GM18502 (cell line): ENCODE data around the gene IGF1R.
"Not testable (repeated sequence)": the region's sequence is repeated elsewhere in the genome, so short reads cannot be mapped to it uniquely, and the experiment has no call there.

Source experiments
- ATAC-seq: cut with Tn5 transposase; IDR thresholded peaks from one replicate; pipeline ENCODE4 v1.9.1; 2021; ENCODE audit warnings: mild to moderate bottlenecking; ENCODE audit not compliant: unreplicated experiment, poor library complexity

IGF1R gene

GRCh38 chr15:98647774-98648653, at the start of gene IGF1R:
TSS of gene IGF1R (plus strand) at chr15:98648539. CDS start at chr15:98649582, 1,043 bp downstream.
- peak; percentile 74 for ATAC-seq

GRCh38 chr15:98599909-98600691, 48.2 kb upstream of the IGF1R start:
- peak; percentile 88 for ATAC-seq

GRCh38 chr15:98604983-98605382, 43.4 kb upstream of the IGF1R start:
- no peak for ATAC-seq

DNA sequence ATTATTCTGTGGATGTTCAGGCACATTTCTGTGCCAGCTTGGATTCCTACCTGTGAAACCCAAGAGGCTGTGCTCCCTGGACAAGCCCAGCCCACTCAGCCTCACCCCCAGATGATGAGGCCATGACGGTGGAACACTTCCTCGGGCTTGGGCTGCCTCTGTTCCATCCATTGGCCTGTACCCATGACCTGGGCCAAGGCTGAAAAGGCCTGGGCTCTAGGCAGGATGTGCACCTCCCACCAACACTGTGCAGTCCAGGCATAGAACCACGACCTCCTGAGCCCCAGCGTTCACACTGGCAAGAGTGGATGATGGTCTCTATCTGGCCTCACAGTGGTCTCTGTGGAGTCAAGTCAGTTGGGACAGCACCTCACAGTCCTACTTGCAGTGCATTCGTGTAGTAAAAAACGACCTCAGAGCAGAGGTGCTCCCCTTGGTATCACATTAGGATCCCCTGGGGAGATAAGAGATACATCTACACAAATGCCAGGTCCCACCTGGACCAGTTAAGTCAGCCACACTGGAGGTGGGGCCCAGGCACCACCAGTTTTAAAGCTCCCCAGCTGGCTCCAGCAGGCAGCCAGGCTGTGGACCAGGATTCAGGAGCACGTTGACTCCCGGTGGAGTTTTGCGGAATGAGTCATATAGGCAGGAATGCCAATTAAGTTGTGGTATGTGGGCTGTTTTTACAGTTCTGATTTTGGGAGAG, 39.0 kb upstream of the IGF1R start:
- ATAC-seq: no peak

- ATAC-seq: no peak
Measured at GRCh38 chr15:98610991-98611390, 37.3 kb upstream of the IGF1R start.

DNA sequence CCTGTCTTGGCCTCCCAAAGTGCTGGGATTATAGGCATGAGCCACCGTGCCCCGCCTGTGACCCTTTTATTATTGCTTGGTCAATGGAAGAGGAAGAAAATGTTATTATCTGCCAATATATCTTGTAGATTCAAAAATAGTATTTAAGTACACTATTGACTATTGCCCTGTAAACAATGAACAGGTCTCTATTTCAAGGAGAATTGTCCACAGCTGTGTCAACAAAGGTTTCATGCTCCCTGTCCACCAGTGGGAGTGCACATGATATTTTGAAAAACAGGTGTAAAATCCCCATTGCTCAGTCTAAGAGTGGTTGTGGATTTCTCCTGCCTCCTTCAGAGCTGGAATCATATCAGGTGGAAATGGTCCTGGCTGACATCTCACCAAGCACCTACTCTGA, 36.5 kb upstream of the IGF1R start:
- ATAC-seq: no peak

- ATAC-seq: no peak
Measured at GRCh38 chr15:98612490-98613110, 35.7 kb upstream of the IGF1R start.

GRCh38 chr15:98614681-98615080, 33.7 kb upstream of the IGF1R start:
- no peak for ATAC-seq

GRCh38 chr15:98616397-98616796, 31.9 kb upstream of the IGF1R start:
- ATAC-seq: no peak

GRCh38 chr15:98617328-98617980, 30.9 kb upstream of the IGF1R start:
- ATAC-seq: no peak

- not testable (repeated sequence) for ATAC-seq
Measured at GRCh38 chr15:98618576-98618975, 29.8 kb upstream of the IGF1R start.

- ATAC-seq: no peak
Measured at GRCh38 chr15:98620020-98620419, 28.3 kb upstream of the IGF1R start.

DNA sequence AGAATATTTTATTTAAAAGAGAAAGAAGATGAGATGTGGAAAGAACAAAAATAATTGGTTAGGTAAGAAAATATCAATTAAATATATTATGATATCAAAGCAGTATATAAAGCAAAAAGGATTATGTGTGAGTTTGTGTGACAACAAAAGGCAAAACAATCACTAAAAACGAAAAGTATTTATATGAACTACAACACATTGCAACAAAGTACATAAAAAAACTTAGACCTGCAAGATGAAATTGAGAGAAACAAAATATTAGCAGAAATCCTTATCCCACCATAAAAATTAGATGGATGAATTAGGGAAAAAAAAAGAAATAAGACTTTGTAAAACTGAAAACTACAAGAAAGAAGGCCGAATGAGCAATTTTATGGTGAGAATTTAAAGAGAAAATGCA, 27.3 kb upstream of the IGF1R start:
- ATAC-seq: no peak

DNA sequence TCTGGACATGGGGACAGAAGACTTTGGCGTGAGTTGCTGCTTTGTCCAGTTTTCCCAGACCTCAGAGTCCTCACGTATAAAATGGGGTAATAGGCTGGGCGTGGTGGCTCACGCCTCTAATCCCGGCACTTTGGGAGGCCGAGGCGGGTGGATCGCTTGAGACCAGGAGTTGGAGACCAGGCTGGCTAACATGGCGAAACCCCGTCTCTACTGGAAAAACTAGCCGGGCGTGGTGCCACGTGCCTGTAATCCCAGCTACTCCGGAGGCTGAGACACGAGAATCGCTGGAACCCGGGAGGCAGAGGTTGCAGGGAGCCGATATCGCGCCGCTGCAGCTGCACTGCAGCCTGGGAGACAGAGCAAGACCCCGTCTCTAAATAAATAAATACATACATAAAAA, 22.7 kb upstream of the IGF1R start:
- ATAC-seq: no peak

GRCh38 chr15:98626153-98626552, 22.2 kb upstream of the IGF1R start:
- ATAC-seq: no peak

DNA sequence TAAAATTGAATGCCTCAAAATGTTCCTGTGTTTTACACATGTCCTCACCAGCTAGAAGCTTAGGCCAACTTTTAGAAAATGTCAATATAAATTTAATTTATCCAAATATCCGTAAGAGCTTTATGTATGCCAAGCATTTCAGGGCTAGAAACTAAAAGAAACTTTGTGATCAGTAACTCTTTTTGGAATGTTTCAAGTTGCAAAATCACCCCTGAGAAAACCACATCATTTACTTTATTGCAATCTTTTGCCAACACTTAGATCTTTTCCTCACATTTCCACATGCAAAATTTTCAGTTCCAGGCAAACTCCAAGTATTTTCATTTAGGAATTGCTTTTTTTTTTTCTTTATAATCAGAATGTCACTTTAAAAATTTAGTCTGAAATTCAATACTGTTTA, 20.1 kb upstream of the IGF1R start:
- no peak for ATAC-seq

DNA sequence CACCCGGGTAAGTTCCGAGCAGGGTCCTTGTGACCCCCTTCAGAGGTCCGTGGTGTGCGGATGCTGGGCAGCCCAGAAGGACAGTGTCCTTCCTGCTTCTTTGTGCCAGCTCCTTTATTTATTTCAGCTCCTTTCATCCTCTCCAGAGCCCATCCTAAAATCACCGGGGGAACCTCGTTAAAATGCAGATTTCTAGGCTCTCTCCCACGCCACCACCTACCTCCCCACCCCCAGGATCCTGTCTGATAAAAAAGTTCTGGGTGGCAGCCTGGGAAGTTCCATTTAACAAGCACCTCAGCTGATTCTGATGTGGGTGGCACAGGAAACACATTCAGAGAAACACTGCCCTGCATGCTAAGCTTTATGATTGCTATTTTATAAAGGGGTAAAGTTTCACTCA, 12.5 kb upstream of the IGF1R start:
- no peak for ATAC-seq

DNA sequence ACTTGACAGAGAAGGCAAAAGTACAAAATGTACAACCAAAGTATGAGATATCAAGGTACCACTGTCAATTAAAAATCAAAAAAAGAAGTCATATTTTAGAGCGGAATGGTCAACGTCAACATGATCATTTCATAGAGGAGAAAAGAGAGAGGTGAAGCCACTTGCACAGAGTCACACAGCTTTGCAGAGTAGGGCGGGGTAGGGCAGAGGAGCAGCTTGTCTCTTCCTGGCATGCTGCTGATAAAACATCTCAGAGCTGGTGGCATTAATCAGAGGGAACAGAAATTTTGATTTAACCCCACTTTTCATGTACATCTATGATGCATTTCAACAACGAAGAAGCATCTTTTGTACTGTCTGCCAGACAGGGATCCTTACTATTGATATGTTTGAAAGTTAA, 5.2 kb upstream of the IGF1R start:
- no peak for ATAC-seq

DNA sequence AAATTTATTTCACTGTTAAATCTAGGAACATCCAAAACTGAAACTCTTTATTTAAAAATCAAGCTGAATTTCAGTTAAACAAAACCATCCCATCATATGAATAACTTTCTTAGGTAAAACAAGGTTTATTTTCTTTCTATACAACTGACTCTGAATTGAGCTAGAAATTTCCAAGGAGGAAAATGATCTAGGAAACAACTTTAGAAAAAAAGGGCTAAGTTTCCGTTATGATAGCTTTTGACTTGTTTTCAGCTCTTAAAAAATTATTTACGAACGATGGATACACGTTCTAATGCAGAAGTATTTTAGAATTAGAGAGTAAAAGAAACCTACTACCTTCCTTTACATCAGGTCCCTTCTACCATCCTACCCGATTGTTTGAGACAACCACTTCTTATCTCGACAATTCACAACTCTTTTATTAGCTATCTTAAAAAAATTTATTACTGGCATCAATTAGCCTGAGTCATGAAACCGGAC, 1.8 kb upstream of the IGF1R start:
- ATAC-seq: no peak
